Measurements from ENCODE around the gene LMO1. TPM values are rescaled to one million over a fixed set of nuclear protein-coding genes. Genes with fewer than 3 reads are reported as not detected.

Gene LMO1
- total RNA-seq, 1 experiment from 2014 or later: 0.27 TPM

DNA sequence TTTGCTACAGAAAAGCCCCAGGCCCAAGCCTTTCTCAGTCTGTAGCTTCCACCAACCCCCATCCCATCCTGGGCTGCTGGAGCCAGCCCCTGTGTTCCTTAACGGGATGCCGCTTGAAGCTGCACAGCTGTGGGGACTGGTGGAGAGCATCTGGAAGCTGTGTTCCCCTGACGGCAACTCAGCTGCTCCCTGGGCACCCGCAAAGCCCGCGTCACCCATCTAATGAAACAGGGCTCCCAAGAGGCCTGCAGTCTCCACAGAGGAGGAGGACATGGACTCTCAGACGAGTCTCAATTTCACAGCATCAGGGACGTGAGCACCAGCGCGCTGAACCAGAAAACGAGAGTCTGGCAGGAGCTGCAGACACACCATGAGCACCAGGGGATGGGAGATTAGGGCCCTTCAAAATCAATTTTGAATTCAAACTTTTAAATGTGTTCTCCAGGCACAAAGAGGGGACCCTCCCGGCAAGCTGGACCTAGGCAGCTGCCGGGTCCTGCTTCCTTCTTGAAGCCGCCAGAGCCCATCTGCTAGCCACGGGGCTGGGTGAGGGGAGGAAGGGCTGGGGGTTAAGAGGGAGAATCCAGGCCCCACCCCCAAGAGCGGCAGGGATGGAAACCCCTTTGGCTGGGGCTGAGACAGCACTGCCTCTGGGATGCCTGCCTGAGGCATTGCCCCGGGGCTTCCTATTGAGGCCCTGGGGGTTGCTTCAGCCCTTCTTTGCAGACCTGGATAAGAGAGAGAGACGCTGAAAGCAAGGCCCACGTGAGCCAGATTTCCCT lies 21.0 kb downstream of the LMO1 start:
- Histone ChIP-seq H4K20me1 (ENCODE audit: insufficient read depth) (no peaks in the 10 kb centered on the region), H3K79me2 (ENCODE audit: insufficient read depth, low read length) (no peaks in the 10 kb centered on the region), H3K9me3 (ENCODE audit: control insufficient read depth in 1 of 2, insufficient read depth in 1 of 2, low read depth in 1 of 2, low read length in 2 of 2) (no peaks in the 10 kb centered on the region), H3K9me2 (ENCODE audit: insufficient read depth) (no peaks in the 10 kb centered on the region), H3K27me3 (ENCODE audit: insufficient read depth, low read length) (no peaks in the 10 kb centered on the region), H3K27ac (ENCODE audit: low read depth, low read length) (no peak overlapping the region), H2AFZ (ENCODE audit: low read depth, low read length, poor library complexity, severe bottlenecking) (no peak overlapping the region), H3K36me3 (ENCODE audit: control insufficient read depth in 1 of 2, insufficient read depth in 2 of 2, low read length in 2 of 2) (no peaks in the 10 kb centered on the region), H3K4me1 (ENCODE audit: control insufficient read depth in 1 of 2, insufficient read depth in 2 of 2, low read length in 2 of 2) (no peaks in the 10 kb centered on the region), H3K4me3 (replicated peaks in 1 of 2; ENCODE audit: low read depth in 1 of 2, low read length in 2 of 2) (no peak overlapping the region), H3K4me2 (ENCODE audit: low read length) (no peak overlapping the region), H3K9ac (ENCODE audit: low read length) (no peak overlapping the region)
- intact Hi-C loops (cut with micrococcal nuclease): no loop called here
- TF ChIP-seq SRF (IDR thresholded peaks at IDR 0.05; ENCODE audit: low read depth): no peak
- no peak for TF ChIP-seq POLR2A (IDR thresholded peaks at IDR 0.05; ENCODE audit: borderline replicate concordance, extremely low read depth, insufficient read depth, insufficient read length)
- no peak for TF ChIP-seq REST (IDR thresholded peaks at IDR 0.05; ENCODE audit: low read depth)
- no peak for TF ChIP-seq ELF1 (IDR thresholded peaks at IDR 0.05; ENCODE audit: borderline replicate concordance, low read depth)
- no peak for TF ChIP-seq EZH2phosphoT487 (IDR thresholded peaks at IDR 0.05; ENCODE audit: borderline replicate concordance)
- TF ChIP-seq, protein P1, sequence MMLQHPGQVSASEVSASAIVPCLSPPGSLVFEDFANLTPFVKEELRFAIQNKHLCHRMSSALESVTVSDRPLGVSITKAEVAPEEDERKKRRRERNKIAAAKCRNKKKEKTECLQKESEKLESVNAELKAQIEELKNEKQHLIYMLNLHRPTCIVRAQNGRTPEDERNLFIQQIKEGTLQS (IDR thresholded peaks at IDR 0.05): no peak
- TF ChIP-seq YY1 (IDR thresholded peaks at IDR 0.05; ENCODE audit: extremely low read depth, insufficient replicate concordance, low read depth, low read length): no peak
- TF ChIP-seq, protein P2, sequence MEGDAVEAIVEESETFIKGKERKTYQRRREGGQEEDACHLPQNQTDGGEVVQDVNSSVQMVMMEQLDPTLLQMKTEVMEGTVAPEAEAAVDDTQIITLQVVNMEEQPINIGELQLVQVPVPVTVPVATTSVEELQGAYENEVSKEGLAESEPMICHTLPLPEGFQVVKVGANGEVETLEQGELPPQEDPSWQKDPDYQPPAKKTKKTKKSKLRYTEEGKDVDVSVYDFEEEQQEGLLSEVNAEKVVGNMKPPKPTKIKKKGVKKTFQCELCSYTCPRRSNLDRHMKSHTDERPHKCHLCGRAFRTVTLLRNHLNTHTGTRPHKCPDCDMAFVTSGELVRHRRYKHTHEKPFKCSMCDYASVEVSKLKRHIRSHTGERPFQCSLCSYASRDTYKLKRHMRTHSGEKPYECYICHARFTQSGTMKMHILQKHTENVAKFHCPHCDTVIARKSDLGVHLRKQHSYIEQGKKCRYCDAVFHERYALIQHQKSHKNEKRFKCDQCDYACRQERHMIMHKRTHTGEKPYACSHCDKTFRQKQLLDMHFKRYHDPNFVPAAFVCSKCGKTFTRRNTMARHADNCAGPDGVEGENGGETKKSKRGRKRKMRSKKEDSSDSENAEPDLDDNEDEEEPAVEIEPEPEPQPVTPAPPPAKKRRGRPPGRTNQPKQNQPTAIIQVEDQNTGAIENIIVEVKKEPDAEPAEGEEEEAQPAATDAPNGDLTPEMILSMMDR (IDR thresholded peaks at IDR 0.05 in 2 of 3, conservative IDR thresholded peaks at IDR 0.05 in 1 of 3; ENCODE audit: borderline replicate concordance in 1 of 3, insufficient read depth in 1 of 3, low read depth in 2 of 3, low read length in 2 of 3): no peak
- no peak for TF ChIP-seq MAX (IDR thresholded peaks at IDR 0.05)
- TF ChIP-seq SIN3A (IDR thresholded peaks at IDR 0.05; ENCODE audit: low read depth): no peak
- no peak for TF ChIP-seq EGR1 (IDR thresholded peaks at IDR 0.05; ENCODE audit: low read depth)
- TF ChIP-seq POLR2AphosphoS5 (IDR thresholded peaks at IDR 0.05; ENCODE audit: low read depth, low read length): no peak
- no peak for TF ChIP-seq RAD21 (IDR thresholded peaks at IDR 0.05; ENCODE audit: low read depth)
- no peak for TF ChIP-seq ZFX (IDR thresholded peaks at IDR 0.05)
- TF ChIP-seq, protein P3, sequence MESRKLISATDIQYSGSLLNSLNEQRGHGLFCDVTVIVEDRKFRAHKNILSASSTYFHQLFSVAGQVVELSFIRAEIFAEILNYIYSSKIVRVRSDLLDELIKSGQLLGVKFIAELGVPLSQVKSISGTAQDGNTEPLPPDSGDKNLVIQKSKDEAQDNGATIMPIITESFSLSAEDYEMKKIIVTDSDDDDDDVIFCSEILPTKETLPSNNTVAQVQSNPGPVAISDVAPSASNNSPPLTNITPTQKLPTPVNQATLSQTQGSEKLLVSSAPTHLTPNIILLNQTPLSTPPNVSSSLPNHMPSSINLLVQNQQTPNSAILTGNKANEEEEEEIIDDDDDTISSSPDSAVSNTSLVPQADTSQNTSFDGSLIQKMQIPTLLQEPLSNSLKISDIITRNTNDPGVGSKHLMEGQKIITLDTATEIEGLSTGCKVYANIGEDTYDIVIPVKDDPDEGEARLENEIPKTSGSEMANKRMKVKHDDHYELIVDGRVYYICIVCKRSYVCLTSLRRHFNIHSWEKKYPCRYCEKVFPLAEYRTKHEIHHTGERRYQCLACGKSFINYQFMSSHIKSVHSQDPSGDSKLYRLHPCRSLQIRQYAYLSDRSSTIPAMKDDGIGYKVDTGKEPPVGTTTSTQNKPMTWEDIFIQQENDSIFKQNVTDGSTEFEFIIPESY (IDR thresholded peaks at IDR 0.05; ENCODE audit: extremely low read depth, insufficient replicate concordance, low read length): no peak
- TF ChIP-seq JUND (IDR thresholded peaks at IDR 0.05): no peak
- no peak for TF ChIP-seq ZNF274 (IDR thresholded peaks at IDR 0.05; ENCODE audit: low read depth, low read length)
- TF ChIP-seq FOSL1 (IDR thresholded peaks at IDR 0.05; ENCODE audit: low read depth): no peak
- TF ChIP-seq CBX3 (IDR thresholded peaks at IDR 0.05; ENCODE audit: low read depth): no peak
- BruUV-seq (replicated peaks): no TSS peak
- no peak for DNase-seq (ENCODE audit: low read depth, low spot score)
- CTCF ChIA-PET: interaction anchor here (0.8 to 1.3 kb wide), 3 partner anchors 8 to 21 kb away, joined by 3 read pairs; partner anchors contain the start of gene LMO1
- RAD21 ChIA-PET (ENCODE audit: low non-redundant PET in 1 of 2, low total read pairs in 2 of 2, uncharacterized antibody in 2 of 2, unreplicated experiment in 2 of 2): no interaction called here
- no peak for ATAC-seq
- POLR2A ChIA-PET: no interaction called here

Data from HCT116 (cell line).